Measurements from ENCODE around the gene STX1B. TPM values are rescaled to one million over a fixed set of nuclear protein-coding genes. Genes with fewer than 3 reads are reported as not detected.

STX1B gene
- total RNA-seq, 1 experiment from 2014 or later: 0.05 TPM

DNA sequence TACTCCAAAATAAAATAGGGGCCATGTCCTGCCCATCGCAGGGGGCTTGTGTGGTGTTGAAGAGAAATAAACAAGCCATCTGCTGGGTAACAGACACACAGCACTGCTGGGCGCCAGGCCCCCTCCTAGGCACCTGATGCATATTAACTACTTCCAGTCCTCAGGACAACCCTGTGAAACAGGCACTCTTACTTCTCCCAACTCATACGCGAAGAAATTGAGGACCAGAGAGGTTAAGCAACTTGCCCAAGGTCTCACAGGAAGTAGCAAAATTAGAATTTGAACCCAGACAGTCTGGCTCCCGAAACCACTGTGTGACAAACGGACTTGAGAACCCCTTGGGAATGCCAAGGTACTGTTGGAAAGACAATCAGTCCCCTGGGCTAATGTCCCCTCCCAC is 2.8 kb downstream of the STX1B start:
- H3K4me1 ChIP-seq (replicated peaks): no peaks in the 10 kb centered on the region
- no peaks in the 10 kb centered on the region for H3K36me3 ChIP-seq
- no peak overlapping the region for H3K27ac ChIP-seq
- peaks cover 11% of the 10 kb centered on the region for H3K27me3 ChIP-seq (replicated peaks)
- no peaks in the 10 kb centered on the region for H3K9me3 ChIP-seq (replicated peaks)
- H3K4me3 ChIP-seq: no peak overlapping the region
- no peak for DNase-seq (ENCODE audit: low read depth in 1 of 2, low spot score in 2 of 2)

DNA sequence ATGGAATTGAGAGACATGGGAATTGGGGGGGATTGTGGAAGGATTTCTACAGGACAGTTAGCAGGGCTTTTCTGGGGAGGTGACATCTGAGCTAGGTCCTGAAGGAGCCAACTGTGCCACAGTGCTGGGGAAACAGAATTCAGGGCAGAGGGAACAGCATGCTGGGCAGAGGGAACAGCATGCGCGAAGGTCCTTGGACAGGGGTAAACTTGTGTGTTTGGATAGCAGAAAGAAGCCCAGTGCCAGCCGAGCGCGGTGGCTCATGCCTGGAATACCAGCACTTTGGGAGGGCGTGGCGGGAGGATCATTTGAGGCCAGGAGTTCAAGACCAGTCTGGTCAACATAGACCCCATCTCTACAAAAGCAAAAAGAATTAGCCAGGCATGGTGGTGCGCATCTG is 3.8 kb downstream of the STX1B start:
- Histone ChIP-seq H3K27me3 (replicated peaks) (peaks cover 10% of the 10 kb centered on the region), H3K9me3 (replicated peaks) (no peaks in the 10 kb centered on the region), H3K27ac (no peak overlapping the region), H3K4me3 (no peak overlapping the region), H3K4me1 (replicated peaks) (no peaks in the 10 kb centered on the region), H3K36me3 (no peaks in the 10 kb centered on the region)
- no peak for DNase-seq (ENCODE audit: low read depth in 1 of 2, low spot score in 2 of 2)

DNA sequence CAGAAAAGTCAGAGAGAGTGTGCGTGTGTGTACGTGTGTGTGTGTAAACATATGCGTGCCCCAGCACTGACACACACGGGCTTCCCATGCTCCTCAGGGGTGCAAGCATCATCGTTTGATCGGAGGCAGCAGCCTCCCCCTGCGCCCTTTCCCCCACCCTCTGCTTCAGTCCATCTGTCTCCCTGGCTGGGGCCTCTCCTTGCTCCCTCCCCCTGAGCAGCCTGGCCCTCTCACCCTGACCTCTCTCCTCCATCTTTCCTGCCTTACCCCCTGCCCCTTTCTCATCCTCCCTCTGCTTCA is 4.4 kb downstream of the STX1B start:
- H3K27me3 ChIP-seq (replicated peaks): peaks cover 6% of the 10 kb centered on the region
- no peak overlapping the region for H3K27ac ChIP-seq
- H3K9me3 ChIP-seq (replicated peaks): no peaks in the 10 kb centered on the region
- DNase-seq (ENCODE audit: low read depth in 1 of 2, low spot score in 2 of 2): no peak
- no peaks in the 10 kb centered on the region for H3K4me1 ChIP-seq (replicated peaks)
- H3K36me3 ChIP-seq: no peaks in the 10 kb centered on the region
- H3K4me3 ChIP-seq: no peak overlapping the region

DNA sequence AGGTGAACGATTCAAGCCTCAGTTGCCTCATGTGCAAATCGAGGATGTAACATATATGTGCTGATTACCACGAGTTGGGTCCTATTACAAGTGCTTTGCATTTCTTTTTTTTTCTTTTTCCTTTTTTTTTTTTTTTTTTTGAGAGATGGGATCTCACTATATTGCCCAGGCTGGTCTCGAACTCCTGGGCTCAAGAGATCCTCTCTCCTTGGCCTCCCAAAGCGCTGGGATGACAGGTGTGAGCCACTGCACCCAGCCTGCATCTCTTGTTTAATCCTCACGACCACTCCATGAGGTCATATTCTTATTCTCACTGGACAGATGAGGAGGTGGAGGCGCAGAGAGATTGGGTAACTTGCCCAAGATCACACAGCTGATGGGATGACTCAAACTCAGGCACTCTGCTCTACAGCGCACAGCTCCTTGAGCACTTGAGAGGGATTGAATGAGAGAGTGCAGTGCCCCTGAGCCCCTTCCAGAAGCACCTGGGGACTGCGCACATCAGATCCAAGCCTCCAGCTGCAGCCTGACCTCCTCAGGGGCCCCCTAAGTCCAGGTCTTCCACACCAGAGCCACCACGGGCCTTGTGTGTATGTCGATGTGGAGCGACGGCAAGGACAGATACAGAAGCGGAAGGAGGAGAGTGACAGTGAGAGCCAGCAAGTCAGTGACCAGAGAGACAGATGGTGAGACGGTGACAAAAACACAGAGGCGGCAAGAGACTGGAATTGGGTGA is 4.9 kb downstream of the STX1B start:
- Histone ChIP-seq H3K9me3 (replicated peaks) (no peaks in the 10 kb centered on the region), H3K27me3 (replicated peaks) (0 out of 2 replicates have a peak, but pooled peaks cover 3% of the 10 kb centered on the region), H3K4me3 (no peak overlapping the region), H3K27ac (no peak overlapping the region), H3K4me1 (replicated peaks) (no peaks in the 10 kb centered on the region), H3K36me3 (no peaks in the 10 kb centered on the region)
- no peak for DNase-seq (ENCODE audit: low read depth in 1 of 2, low spot score in 2 of 2)

DNA sequence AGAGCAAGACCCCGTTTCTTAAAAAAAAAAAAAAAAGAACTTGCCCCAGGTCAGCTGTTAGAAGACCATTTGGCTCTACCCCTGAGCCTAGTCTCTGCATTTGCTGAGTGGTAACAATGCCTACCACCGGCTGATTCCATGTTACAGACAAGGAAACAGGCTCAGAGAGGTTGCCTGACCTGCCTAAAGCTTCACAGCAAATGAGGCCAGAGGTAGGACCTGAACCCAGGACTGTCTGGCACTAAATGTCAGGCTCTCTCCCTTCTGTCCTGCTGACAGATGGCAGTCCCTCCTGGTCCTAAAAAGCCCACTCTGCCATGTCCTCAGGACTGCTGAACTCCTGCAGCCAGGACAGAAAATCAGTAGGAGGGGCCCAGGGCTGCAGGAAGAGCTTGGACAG is 5.8 kb downstream of the STX1B start:
- H3K4me1 ChIP-seq (replicated peaks): no peaks in the 10 kb centered on the region
- no peaks in the 10 kb centered on the region for H3K27me3 ChIP-seq (replicated peaks)
- H3K4me3 ChIP-seq: no peak overlapping the region
- no peak for DNase-seq (ENCODE audit: low read depth in 1 of 2, low spot score in 2 of 2)
- no peaks in the 10 kb centered on the region for H3K36me3 ChIP-seq
- H3K9me3 ChIP-seq (replicated peaks): no peaks in the 10 kb centered on the region
- no peak overlapping the region for H3K27ac ChIP-seq

DNA sequence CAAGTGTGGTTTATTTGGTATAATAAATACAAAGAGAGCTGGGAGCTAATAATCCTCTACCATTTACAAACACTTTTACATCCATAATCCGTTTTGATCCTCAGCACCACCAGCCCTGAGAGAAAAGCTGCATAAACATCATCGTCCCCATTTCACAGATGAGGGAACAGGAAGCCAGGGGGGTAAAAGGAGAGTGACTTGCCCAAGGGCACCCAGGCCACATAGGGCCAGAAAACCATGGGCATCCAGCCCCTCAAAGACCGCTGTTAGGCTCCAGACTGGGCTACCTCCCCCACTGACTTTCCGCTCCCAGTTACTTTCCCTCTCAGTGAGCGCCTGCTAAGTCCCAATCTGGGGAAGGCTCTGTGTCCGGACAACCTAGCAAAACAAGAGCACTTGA is 6.7 kb downstream of the STX1B start:
- H3K4me1 ChIP-seq (replicated peaks): no peaks in the 10 kb centered on the region; the same call in 1 of the 2 replicates
- H3K27ac ChIP-seq: no peak overlapping the region
- DNase-seq (ENCODE audit: low read depth in 1 of 2, low spot score in 2 of 2): no peak
- no peak overlapping the region for H3K4me3 ChIP-seq
- no peaks in the 10 kb centered on the region for H3K36me3 ChIP-seq
- no peaks in the 10 kb centered on the region for H3K27me3 ChIP-seq (replicated peaks)
- no peaks in the 10 kb centered on the region for H3K9me3 ChIP-seq (replicated peaks)

DNA sequence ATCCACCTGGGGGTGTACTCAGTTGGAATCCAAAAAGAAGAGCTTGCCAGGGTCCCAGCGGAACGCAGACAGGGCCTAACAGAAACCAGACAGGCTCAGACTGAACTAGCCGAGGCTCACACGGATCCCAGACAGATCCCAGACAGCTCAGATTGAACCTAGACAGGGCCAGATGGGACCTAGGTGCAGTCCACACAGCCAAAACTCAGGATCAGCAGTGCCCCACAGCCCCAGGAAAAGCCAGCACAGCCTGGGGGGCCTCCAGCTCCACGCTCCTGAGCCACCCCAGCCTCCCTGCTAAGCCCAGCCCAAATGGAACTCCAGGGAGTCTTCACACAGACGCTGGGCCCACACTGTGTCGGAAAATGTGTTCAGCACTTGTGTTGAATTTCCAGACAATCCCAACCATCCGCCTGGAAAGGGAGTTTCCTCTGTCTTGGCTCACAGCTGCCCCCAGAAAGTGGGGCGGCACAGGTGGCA is 7.5 kb downstream of the STX1B start:
- Histone ChIP-seq H3K4me1 (replicated peaks) (peaks cover 8% of the 10 kb centered on the region), H3K27ac (no peak overlapping the region), H3K36me3 (no peaks in the 10 kb centered on the region), H3K9me3 (replicated peaks) (no peaks in the 10 kb centered on the region), H3K4me3 (no peak overlapping the region), H3K27me3 (replicated peaks) (no peaks in the 10 kb centered on the region)
- no peak for DNase-seq (ENCODE audit: low read depth in 1 of 2, low spot score in 2 of 2)

DNA sequence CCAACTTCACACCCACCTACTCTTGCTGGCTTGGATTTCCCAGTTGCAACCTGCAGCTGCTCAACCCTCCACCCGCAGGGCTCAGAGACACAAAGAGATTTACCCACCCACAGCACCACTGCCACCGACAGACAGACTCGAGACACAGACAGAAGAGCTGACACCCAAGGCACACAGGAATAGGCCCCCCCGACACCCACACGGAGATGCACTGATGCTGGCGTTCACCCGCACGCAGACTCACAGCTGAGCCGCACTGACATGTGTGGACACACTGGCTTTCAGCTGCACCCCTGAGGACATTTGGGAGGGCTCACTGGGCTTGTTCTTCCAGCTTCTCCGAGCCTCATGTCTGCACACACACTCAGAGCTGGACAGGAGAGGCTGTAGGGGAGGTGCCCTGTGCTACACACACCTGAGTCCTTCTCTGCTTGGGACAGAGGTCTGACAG is 8.2 kb downstream of the STX1B start:
- no peak overlapping the region for H3K4me3 ChIP-seq
- peaks cover 15% of the 10 kb centered on the region for H3K4me1 ChIP-seq (replicated peaks)
- no peak overlapping the region for H3K27ac ChIP-seq
- no peaks in the 10 kb centered on the region for H3K36me3 ChIP-seq
- no peaks in the 10 kb centered on the region for H3K9me3 ChIP-seq (replicated peaks)
- DNase-seq (ENCODE audit: low read depth in 1 of 2, low spot score in 2 of 2): no peak
- H3K27me3 ChIP-seq (replicated peaks): no peaks in the 10 kb centered on the region

DNA sequence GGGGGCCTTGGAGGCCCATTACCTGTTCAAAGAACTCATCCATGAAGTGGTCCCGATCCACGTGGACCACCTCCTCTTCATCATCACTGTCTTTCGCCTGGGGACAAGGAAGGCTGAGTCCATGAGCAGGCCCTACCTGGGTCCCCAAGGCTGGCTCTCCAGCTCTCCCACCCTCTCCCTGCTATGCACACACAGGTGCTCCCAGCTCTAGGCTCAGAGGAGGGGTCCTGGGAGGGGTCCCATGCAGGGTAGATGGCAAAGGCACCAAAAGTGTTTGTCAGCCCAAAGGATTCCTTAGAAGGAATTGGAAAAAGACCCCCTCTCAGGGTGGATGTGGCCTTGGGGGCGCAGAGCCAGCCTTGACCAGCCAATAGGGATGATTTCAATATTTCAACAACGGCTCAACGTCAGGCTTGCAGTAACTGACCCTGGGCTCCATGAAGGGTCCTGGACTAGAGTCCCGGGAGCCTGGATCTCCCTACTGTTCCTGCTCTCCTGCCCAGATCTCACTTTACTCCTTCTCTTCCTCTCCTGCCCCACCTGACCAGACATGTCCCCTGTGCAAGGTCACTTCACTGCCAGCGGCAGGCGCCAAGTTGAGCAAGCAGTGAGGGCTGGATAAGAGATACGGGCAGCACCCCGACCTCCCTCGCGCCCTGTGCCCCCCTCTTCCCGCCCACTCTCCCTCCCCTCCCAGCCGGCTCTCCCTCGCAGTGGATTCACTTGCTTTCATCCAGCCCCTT is 8.8 kb downstream of the STX1B start:
- no peak for DNase-seq (ENCODE audit: low read depth in 1 of 2, low spot score in 2 of 2)
- no peak overlapping the region for H3K27ac ChIP-seq
- no peaks in the 10 kb centered on the region for H3K36me3 ChIP-seq
- H3K9me3 ChIP-seq (replicated peaks): no peaks in the 10 kb centered on the region
- H3K27me3 ChIP-seq (replicated peaks): no peaks in the 10 kb centered on the region
- H3K4me3 ChIP-seq: no peak overlapping the region
- H3K4me1 ChIP-seq (replicated peaks): peaks cover 19% of the 10 kb centered on the region

DNA sequence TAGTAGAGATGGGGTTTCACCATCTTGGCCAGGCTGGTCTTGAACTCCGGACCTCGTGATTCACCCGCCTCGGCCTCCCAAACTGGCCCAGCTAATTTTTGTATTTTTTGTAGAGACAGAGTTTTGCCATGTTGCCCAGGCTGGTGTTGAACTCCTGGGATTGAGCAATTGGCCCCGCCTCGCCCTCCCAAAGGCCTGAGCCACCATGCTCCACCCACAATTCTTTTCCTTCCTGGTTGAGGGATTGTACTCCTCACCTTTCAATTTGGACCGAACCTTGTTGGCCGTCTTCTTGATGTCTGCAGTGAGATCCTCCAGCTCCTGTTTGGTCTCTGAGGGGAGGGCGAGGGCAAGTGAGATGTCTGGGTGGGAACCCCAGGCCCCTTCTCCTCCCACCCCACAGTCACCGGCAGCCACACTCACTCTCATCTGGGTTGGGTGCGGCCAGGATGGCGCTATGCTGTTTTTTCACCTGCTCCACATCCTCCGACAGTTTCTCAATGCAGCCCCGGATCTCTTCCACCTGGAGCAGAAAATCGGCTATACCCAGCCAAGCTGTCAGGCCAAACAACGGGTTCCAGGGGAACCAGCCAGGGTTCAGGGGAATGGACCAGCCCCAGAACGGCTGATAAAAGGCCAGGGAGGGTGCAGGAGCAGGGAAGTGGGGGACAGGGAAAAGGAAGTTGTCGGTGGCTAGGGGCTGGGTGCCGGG is 9.6 kb downstream of the STX1B start:
- DNase-seq (ENCODE audit: low read depth in 1 of 2, low spot score in 2 of 2): no peak
- peaks cover 23% of the 10 kb centered on the region for H3K4me1 ChIP-seq (replicated peaks)
- no peaks in the 10 kb centered on the region for H3K9me3 ChIP-seq (replicated peaks)
- no peaks in the 10 kb centered on the region for H3K36me3 ChIP-seq
- no peak overlapping the region for H3K4me3 ChIP-seq
- H3K27me3 ChIP-seq (replicated peaks): no peaks in the 10 kb centered on the region
- H3K27ac ChIP-seq: no peak overlapping the region

DNA sequence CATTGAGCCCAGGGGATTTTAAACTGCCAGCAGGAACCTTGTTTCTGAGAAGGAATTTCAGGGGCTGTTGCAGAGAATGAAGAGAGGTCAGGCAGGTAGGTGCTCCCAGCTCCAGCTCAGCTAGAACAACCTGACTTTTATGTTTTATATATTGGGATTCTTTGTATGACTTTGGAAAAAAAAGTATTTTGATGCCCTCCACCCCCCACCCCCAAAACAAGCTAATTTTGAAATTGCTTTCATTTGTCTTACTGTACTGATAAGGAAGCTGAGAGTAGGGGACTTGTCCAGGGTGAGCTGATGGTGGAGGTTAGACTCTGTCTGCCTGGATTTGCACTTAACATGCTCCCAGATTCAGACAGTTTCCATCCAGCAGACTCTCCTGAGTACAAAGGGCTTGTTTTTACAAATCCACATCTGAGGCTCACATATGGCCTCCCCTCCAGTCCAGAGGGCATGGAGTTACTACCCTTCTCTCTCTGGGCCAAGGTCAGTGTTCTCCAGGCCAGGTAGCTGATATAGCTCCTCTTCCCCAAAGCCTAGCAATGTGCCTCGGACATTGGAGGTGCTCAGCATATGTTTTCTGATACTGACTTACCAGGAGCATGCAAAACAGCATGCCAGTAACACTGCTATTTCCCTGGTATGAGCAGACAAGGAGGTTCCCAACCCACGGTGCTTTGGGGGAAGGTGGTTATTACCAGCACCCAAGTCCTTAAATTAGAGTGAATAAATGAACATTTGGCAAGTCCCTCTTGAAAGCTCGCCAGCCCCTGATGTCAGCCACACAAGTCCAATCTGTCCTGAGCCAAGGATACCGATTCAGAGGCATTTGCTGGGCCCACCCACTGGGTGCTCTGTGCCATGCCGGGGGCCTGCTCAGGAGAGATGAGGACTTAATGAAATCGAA is 11.3 kb downstream of the STX1B start:
- Histone ChIP-seq H3K27ac (peak overlapping the region; percentile 77), H3K9me3 (replicated peaks) (no peaks in the 10 kb centered on the region), H3K36me3 (no peaks in the 10 kb centered on the region), H3K4me3 (no peak overlapping the region), H3K4me1 (replicated peaks) (peaks cover 23% of the 10 kb centered on the region), H3K27me3 (replicated peaks) (no peaks in the 10 kb centered on the region)
- DNase-seq (ENCODE audit: low read depth in 1 of 2, low spot score in 2 of 2): no peak

DNA sequence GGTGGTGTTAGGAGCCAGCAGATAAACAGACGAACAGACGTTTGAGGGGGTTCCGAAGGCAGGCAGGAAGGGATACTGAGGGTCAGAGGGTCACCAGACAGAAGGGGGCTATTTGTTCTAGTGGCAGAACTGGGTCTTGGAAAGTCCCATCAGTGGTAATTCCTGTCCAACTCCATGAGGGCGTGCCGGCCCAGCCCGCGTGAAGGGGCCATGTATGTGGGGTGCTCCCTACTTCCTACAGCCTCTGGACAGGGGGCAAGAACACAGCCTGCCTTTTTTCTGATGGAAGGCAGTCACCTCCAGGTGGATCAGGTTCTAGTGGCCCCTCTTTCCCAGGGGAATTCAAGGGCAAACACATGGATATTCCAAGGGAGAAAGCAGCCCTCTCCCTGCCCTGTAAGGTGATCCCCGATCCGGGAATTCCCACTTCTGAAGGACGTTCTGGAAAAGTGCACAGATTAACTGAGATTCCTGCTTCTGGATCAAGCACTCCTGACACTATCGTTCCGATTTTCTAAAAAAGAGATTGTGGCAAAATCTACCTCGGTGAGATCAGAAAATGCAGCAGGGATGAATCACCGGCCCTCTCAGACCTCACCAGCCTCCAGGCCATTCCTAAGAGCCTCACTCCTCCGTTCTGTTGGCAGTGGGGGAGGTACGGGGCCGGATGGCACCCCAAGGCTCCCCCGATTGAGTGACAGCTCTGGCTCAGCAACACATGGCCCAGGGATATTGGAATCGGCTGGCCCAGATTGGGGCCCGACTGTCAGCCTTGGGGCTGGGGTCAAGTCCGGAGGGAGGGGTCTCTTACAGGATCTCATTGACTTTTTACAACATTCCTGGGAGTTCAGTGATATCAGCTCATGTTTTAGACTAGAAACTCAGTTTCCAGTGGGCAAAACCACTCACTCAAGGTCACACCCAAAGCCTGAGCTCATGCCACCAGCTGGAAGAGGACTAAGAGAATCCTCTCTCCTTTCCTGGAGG is 12.4 kb downstream of the STX1B start:
- peak; percentile 78 to 80 for DNase-seq (ENCODE audit: low read depth in 1 of 2, low spot score in 2 of 2)
- H3K36me3 ChIP-seq: no peaks in the 10 kb centered on the region
- H3K4me1 ChIP-seq (replicated peaks): peaks cover 23% of the 10 kb centered on the region

More for the DNA sequence above, 12.4 kb downstream of the STX1B start:
- no peaks in the 10 kb centered on the region for H3K27me3 ChIP-seq (replicated peaks)
- H3K9me3 ChIP-seq (replicated peaks): no peaks in the 10 kb centered on the region
- H3K4me3 ChIP-seq: peak overlapping the region; percentile 44
- H3K27ac ChIP-seq: peak overlapping the region; percentile 77
